AG09309 (cell line): ENCODE results near the gene HSF2.
"Not testable (repeated sequence)": the region's sequence is repeated elsewhere in the genome, so short reads cannot be mapped to it uniquely, and the experiment has no call there.

ENCODE experiments used
- DNase-seq: peaks from one replicate; pipeline ENCODE4 v3.0.0-alpha.2; 2010; ENCODE audit warnings: low read depth
- H3K4me3 ChIP-seq: 2 replicates; pipeline ENCODE4 v1.5.1; 2011; ENCODE audit warnings: mild to moderate bottlenecking, low read depth, low read length, moderate library complexity; ENCODE audit not compliant: control insufficient read depth
- TF ChIP-seq, protein P1 (sequence below): IDR thresholded peaks from 2 replicates; pipeline ENCODE4 v1.5.1; 2011; ENCODE audit warnings: mild to moderate bottlenecking, low read depth, low read length, inconsistent platforms; ENCODE audit not compliant: insufficient read depth, control insufficient read depth; ENCODE audit errors: missing control alignments

Gene HSF2

DNA sequence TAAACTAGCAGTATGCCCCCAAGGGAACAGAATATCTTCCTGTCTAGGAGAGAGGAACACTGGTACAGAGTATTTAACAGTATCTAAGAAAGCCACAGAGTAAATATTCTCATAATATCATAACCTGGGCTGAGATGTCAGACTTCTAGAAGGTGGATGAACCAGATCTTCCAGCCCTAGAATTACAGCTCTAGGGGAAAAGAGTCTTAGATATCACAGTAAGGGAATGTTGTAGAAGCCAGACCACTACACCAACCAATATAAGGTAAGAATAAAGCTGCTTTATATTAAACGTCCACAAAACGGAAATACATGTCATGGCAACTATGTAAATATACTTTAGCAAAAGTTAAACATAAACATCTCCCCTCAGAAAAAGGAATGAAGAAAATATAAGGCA is 59.8 kb downstream of the HSF2 start:
- TF ChIP-seq, protein P1, sequence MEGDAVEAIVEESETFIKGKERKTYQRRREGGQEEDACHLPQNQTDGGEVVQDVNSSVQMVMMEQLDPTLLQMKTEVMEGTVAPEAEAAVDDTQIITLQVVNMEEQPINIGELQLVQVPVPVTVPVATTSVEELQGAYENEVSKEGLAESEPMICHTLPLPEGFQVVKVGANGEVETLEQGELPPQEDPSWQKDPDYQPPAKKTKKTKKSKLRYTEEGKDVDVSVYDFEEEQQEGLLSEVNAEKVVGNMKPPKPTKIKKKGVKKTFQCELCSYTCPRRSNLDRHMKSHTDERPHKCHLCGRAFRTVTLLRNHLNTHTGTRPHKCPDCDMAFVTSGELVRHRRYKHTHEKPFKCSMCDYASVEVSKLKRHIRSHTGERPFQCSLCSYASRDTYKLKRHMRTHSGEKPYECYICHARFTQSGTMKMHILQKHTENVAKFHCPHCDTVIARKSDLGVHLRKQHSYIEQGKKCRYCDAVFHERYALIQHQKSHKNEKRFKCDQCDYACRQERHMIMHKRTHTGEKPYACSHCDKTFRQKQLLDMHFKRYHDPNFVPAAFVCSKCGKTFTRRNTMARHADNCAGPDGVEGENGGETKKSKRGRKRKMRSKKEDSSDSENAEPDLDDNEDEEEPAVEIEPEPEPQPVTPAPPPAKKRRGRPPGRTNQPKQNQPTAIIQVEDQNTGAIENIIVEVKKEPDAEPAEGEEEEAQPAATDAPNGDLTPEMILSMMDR = no peak
- DNase-seq = no peak
- H3K4me3 ChIP-seq = no peak overlapping the region

DNA sequence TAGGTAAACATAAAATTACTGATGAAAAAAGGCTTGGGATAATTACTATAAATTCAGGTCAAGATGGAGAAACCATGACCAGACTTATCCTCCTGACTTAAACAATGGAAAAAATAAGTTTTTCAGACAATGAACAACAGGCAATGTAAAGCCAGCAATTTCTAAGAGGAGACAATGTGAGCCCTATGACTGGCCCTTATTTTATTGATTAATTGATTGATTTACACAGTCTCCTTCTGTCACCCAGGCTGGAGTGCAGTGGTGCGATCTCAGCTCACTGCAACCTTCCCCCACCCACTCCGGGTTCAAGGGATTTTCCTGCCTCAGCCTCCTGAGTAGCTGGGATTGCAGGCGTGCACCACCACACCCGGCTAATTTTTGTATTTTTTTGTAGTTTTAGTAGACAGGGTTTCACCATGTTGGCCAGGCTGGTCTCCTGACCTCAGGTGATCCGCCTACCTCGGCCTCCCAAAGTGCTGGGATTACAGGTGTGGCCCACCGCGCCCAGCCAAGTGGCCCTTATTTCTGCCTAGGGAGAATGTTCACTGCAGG is 60.5 kb downstream of the HSF2 start:
- DNase-seq, H3K4me3 ChIP-seq: not testable (repeated sequence)

DNA sequence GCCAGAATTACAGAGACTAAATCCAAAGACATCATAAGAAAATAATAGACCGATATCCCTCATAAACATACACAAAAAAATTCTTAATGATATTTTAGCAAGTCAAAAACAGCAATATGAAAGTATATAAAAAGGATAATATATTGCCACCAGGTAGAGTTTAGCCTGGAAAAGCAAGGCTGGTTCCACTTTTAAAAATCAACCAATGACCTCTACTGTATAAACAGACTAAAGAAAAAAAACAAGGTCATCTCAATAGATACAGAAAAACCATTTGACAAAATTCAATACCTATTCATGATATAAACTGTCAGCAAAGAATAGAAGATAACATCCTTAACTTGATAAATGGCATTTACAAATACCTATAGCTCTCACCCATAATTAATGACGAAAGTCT is 62.4 kb downstream of the HSF2 start:
- no peak overlapping the region for H3K4me3 ChIP-seq
- no peak for DNase-seq
- TF ChIP-seq, protein P1 = no peak

DNA sequence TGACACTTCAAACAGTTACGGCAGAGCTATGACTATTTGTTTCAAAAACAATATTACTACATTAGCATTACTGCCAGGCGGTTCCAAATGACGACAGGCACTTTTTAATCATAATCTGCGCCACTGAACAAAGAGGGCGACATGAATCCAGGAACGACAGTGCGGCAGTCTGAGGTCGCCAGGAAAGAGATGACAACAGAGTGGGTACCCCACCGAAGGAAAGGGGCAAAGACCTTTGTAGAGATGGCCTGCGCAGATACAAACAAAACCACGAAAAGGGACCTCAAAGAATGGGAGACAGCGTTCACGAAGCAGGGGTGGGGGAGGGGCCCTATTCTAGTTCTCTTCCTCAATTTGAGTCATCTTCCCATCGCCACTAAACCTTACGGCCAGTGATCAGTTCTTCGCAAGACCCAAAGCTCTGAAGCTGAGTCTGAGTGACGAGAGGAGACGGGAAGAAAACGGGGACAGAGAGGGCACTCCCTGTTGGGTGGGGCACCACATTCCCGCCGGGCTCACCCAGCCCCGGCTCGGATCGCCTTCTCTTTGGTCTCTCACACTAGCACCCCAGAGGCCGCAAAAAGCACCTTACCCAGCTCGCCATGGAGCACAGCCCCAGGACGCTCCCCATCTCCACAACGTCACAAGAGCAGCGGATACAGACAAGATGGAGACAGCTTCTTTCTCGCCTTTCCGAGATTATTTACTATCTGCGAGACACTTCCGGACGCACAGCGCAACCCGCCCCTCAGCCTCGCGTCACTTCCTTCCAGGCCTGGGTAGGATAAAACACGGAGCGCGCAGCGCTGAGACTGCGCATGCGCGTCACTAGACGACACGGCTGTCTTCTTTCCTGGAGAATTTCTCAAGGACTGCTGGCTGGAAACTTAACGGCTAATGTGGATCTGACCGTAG is 71.9 kb downstream of the HSF2 start, which contains the start of gene SERINC1:
SERINC1 (minus strand) TSS at position 701 of the 915 bp plus-strand sequence; CDS start at position 631, 70 bp downstream.
- DNase-seq = peak; percentile 74
- H3K4me3 ChIP-seq = peak within 1 kb of the TSS; percentile 90
- TF ChIP-seq, protein P1 = no peak

DNA sequence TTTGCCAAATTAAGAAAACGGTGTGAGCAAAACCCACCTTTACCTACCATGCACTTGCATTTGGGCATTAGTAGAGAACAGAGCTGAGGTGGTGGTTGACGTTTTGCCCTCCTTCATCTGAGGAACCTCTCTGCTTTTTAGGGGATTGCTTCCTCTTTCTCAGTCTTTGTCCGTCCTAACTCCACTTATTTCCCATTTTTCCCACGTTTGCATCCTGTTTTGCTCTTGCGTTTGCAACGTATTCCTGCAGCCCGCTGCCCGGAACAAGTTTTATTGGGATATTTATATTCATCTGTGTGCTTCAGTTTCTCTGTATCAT is 72.5 kb downstream of the HSF2 start:
- peak overlapping the region; percentile 90 for H3K4me3 ChIP-seq
- DNase-seq = no peak
- TF ChIP-seq, protein P1 = no peak

DNA sequence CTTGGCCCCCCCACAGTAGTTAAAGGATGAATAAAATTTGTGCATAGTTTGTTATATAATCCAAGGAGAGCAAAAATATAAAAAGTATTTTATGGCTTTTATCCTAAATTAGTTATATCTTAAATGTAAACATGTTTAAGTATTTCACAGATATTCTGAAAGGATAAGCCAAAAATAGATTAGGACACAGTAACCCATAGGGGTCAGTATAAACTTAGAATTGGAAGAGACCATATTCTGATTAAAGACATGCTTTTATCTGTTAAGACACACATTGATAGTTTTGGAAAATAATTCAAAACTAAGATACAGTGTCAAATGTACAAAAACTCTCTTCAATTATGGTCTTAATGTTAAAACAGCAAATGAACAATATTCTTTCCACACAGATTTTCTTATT is 76.7 kb downstream of the HSF2 start:
- TF ChIP-seq, protein P1 = peak; percentile 31
- no peak overlapping the region for H3K4me3 ChIP-seq
- DNase-seq = no peak

DNA sequence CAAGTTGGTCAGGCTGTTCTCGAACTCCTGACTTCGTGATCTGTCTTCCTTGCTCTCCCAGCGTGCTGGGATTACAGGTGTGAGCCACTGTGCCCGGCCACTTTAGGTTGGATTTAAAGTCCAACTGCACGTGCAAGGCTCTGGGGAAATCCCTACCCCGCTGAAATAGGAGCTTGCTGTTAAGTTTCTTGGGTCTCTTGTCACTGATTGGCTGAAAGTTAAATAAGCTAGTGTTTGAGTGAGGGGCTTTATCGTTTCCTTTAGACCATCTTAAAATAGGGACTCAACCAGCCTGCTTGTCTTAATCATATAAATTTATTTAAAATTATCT is 83.3 kb downstream of the HSF2 start:
- TF ChIP-seq, protein P1 = no peak
- DNase-seq = no peak
- no peak overlapping the region for H3K4me3 ChIP-seq
